Measurements from ENCODE around the gene C2orf81. TPM values are rescaled to one million over a fixed set of nuclear protein-coding genes. Genes with fewer than 3 reads are reported as not detected.
A peak's percentile ranks its signal among the peaks of the same experiment; 100 is the strongest.

The C2orf81 gene
- polyA plus RNA-seq, 2 of the 4 experiments (the other 2 are of a cell fraction): 0.88 to 2.0 TPM

GRCh38 chr2:74439803-74440377, 18.5 kb upstream of the C2orf81 start (continued):
- TF ChIP-seq ZSCAN20 (CRISPR knock-in tag; IDR thresholded peaks at IDR 0.05) (no peak), MYC (IDR thresholded peaks at IDR 0.05; ENCODE audit: borderline replicate concordance, low read length) (no peak), SMC3 (IDR thresholded peaks at IDR 0.05) (no peak), RARB (CRISPR knock-in tag; IDR thresholded peaks at IDR 0.05) (no peak), HEYL (CRISPR knock-in tag; IDR thresholded peaks at IDR 0.05) (no peak), MAZ (IDR thresholded peaks at IDR 0.05; ENCODE audit: borderline replicate concordance, low read depth, low read length) (no peak)

- Histone ChIP-seq H3K4me3 (peak overlapping the region; percentile 53), H3K4me2 (peak overlapping the region; percentile 93), H3K4me1 (peaks cover 29% of the 10 kb centered on the region), H3K27ac (peak overlapping the region; percentile 86 to 89), H3K9me3 (no peaks in the 10 kb centered on the region)
- TF ChIP-seq TP53 (CRISPR knock-in tag; IDR thresholded peaks at IDR 0.05) (no peak), TFCP2L1 (CRISPR knock-in tag; IDR thresholded peaks at IDR 0.05) (no peak), HOXA7 (CRISPR knock-in tag; IDR thresholded peaks at IDR 0.05) (no peak), FOSL2 (IDR thresholded peaks at IDR 0.05) (no peak), FOSL2 (CRISPR knock-in tag; IDR thresholded peaks at IDR 0.05) (no peak), MAX (IDR thresholded peaks at IDR 0.05) (no peak), HES2 (IDR thresholded peaks at IDR 0.05) (no peak)
- ATAC-seq: peak; percentile 1; a peak in 1 of 6 replicates
- POLR2A ChIA-PET: interaction anchor here (1.3 to 2.5 kb wide), 7 partner anchors 9 to 93 kb away, joined by 3 to 23 read pairs (median 9); partner anchors contain the start of genes C2orf81, INO80B, MRPL53 and WBP1
- WGBS (ENCODE audit: missing lambda C conversion rate): 76% methylated on average over 3 of the region's 3 CpGs
- CTCF ChIA-PET: interaction anchor here (0.8 to 2.6 kb wide), 12 partner anchors 8 to 189 kb away, joined by 3 to 9 read pairs (median 5); partner anchors contain the start of gene WBP1
- no peak for DNase-seq (ENCODE audit: low read depth in 1 of 2, low spot score in 1 of 2)
- FAIRE-seq: no peak
Measured at GRCh38 chr2:74439373-74439772, 18.0 kb upstream of the C2orf81 start.

- no peak for FAIRE-seq
- WGBS (ENCODE audit: missing lambda C conversion rate): 92% methylated on average over 1 of the region's 1 CpG
- H3K4me2 ChIP-seq: peak overlapping the region; percentile 93; the same call in 2 of the 3 replicates
- H3K4me3 ChIP-seq: no peak overlapping the region
- TF ChIP-seq CHD2 (IDR thresholded peaks at IDR 0.05; ENCODE audit: low read length, partially characterized antibody): no peak
- no peak for TF ChIP-seq MAX (IDR thresholded peaks at IDR 0.05)
- TF ChIP-seq FOSL2 (IDR thresholded peaks at IDR 0.05): no peak
- no peak for TF ChIP-seq FOSL2 (CRISPR knock-in tag; IDR thresholded peaks at IDR 0.05)
- no peak for TF ChIP-seq BHLHE40 (IDR thresholded peaks at IDR 0.05; ENCODE audit: low read depth, low read length)
- no peak for TF ChIP-seq CHD4 (IDR thresholded peaks at IDR 0.05; ENCODE audit: borderline replicate concordance)
- no peak for TF ChIP-seq ZSCAN20 (CRISPR knock-in tag; IDR thresholded peaks at IDR 0.05)
- TF ChIP-seq ESRRA (IDR thresholded peaks at IDR 0.05; ENCODE audit: borderline replicate concordance, low read length): no peak
- TF ChIP-seq FOSB (CRISPR knock-in tag; IDR thresholded peaks at IDR 0.05): no peak
- TF ChIP-seq NFE2L2 (conservative IDR thresholded peaks at IDR 0.05; ENCODE audit: low read length): no peak
- TF ChIP-seq EP300 (IDR thresholded peaks at IDR 0.05): no peak
- no peak for TF ChIP-seq EHF (CRISPR knock-in tag; IDR thresholded peaks at IDR 0.05)
- no peak for TF ChIP-seq EHMT2 (IDR thresholded peaks at IDR 0.05; ENCODE audit: low read depth)
- TF ChIP-seq RFX5 (IDR thresholded peaks at IDR 0.05): no peak
- DNase-seq (ENCODE audit: low read depth in 1 of 2, low spot score in 1 of 2): no peak
- no peak for ATAC-seq
- ChIA-PET POLR2A (interaction anchor here (2.5 kb wide), 1 partner anchor 9 kb away, joined by 11 read pairs; no protein-coding TSS in a partner anchor), CTCF (interaction anchor here (1.0 kb wide), 1 partner anchor 10 kb away, joined by 3 read pairs; no protein-coding TSS in a partner anchor)
- H3K27ac ChIP-seq: no peak overlapping the region
- no peaks in the 10 kb centered on the region for H3K9me3 ChIP-seq
- H3K4me1 ChIP-seq: peaks cover 21% of the 10 kb centered on the region
Measured at GRCh38 chr2:74438248-74438647, 16.8 kb upstream of the C2orf81 start.
